H1 (cell line): ENCODE results near the gene SEMA4D.

ENCODE experiments used
- PHF8 ChIP-seq: fragments of 200-600 bp; sonication (generic); conservative IDR thresholded peaks from 2 replicates; pipeline ENCODE4 v1.7.1; 2012; ENCODE audit warnings: low read depth, mild to moderate bottlenecking, inconsistent platforms, low read length, moderate library complexity
- SP1 ChIP-seq: IDR thresholded peaks from 2 replicates; pipeline ENCODE4 v1.6.1; 2011; ENCODE audit warnings: low read depth, low read length

- no peak for TF ChIP-seq PHF8
- no peak for TF ChIP-seq SP1
These were observed 168.0 kb downstream of the SEMA4D start for GRCh38 chr9:89329917-89330316.
